SK-N-SH (cell line): ENCODE data around the gene MBNL2. TPM values are rescaled to one million over a fixed set of nuclear protein-coding genes. Genes with fewer than 3 reads are reported as not detected.

ENCODE experiments used
- CTCF ChIA-PET: fragments of 300-600, 350-600 bp; formaldehyde crosslinking; extraction: SDS; loops from one replicate; lab custom pipeline; 2021; lab: Yijun Ruan, JAX
- POLR2A ChIA-PET: fragments of 350-600 bp; sonication (Branson Sonifier 250); formaldehyde crosslinking; extraction: SDS; loops from one replicate; lab custom pipeline; 2020; ENCODE audit warnings: antibody characterized with exemption, inconsistent platforms; lab: Yijun Ruan, JAX
- DNase-seq: peaks from one replicate; pipeline ENCODE4 v3.0.0; 2012
- H2AFZ ChIP-seq: fragments of 200-600 bp; sonication (generic); 2 replicates; pipeline ENCODE4 v1.8.1; 2016; ENCODE audit warnings: antibody characterized with exemption, mild to moderate bottlenecking, low read depth
- H3F3A ChIP-seq: fragments of 200-600 bp; sonication (generic); replicated peaks from 2 replicates; pipeline ENCODE3; 2016; ENCODE audit warnings: antibody characterized with exemption, mild to moderate bottlenecking; ENCODE audit not compliant: insufficient read depth
- H3K27ac ChIP-seq, 2 experiments: fragments of 200-500 bp in 1 of 2; fragments of 200-600 bp in 1 of 2; sonication (Bioruptor generic) in 1 of 2; sonication (generic), shearing (Covaris generic) in 1 of 2; 2 replicates each; pipeline versions ENCODE4 v1.5.1 to v1.6.1; 2014 to 2016; ENCODE audit warnings: low read depth in 2 of 2, inconsistent platforms in 1 of 2, low read length in 1 of 2, mild to moderate bottlenecking in 1 of 2, mixed read lengths in 1 of 2
- H3K27me3 ChIP-seq: fragments of 200-600 bp; sonication (generic), shearing (Covaris generic); 2 replicates; pipeline ENCODE4 v1.6.1; 2016; ENCODE audit warnings: mixed run types; ENCODE audit not compliant: insufficient read depth
- H3K36me3 ChIP-seq, 2 experiments: fragments of 200-500 bp in 1 of 2; fragments of 200-600 bp in 1 of 2; sonication (Bioruptor generic) in 1 of 2; sonication (generic) in 1 of 2; replicated peaks in 1 of 2; 2 replicates each; pipeline versions ENCODE3 to v1.5.1; 2014 to 2016; ENCODE audit warnings: low read length in 1 of 2, mild to moderate bottlenecking in 1 of 2; ENCODE audit not compliant: insufficient read depth in 2 of 2, control insufficient read depth in 1 of 2
- H3K4me1 ChIP-seq, 2 experiments: fragments of 200-500 bp in 1 of 2; fragments of 200-600 bp in 1 of 2; sonication (Bioruptor generic) in 1 of 2; sonication (generic), shearing (Covaris generic) in 1 of 2; 2 replicates each; pipeline versions ENCODE4 v1.5.1 to v1.6.1; 2014 to 2016; ENCODE audit warnings: low read depth in 1 of 2, low read length in 1 of 2, mixed run types in 1 of 2; ENCODE audit not compliant: insufficient read depth in 2 of 2, control insufficient read depth in 1 of 2
- H3K4me2 ChIP-seq: fragments of 200-600 bp; sonication (generic), shearing (Covaris generic); 2 replicates; pipeline ENCODE4 v1.6.1; 2017; ENCODE audit warnings: mixed run types
- H3K4me3 ChIP-seq, 2 experiments: fragments of 200-500 bp in 1 of 2; fragments of 200-600 bp in 1 of 2; sonication (Bioruptor generic) in 1 of 2; sonication (generic), shearing (Covaris generic) in 1 of 2; 2 replicates each; pipeline versions ENCODE4 v1.5.1 to v1.8.1; 2014 to 2016; ENCODE audit warnings: low read depth in 2 of 2, inconsistent platforms in 1 of 2, low read length in 1 of 2, mild to moderate bottlenecking in 1 of 2, mixed read lengths in 1 of 2, moderate library complexity in 1 of 2
- H3K79me2 ChIP-seq: fragments of 200-600 bp; sonication (generic); 2 replicates; pipeline ENCODE4 v1.8.1; 2017; ENCODE audit warnings: mild to moderate bottlenecking; ENCODE audit not compliant: insufficient read depth
- H3K9ac ChIP-seq: fragments of 200-600 bp; sonication (generic); 2 replicates; pipeline ENCODE4 v1.6.1; 2017; ENCODE audit warnings: mixed run types
- H3K9me2 ChIP-seq: fragments of 200-600 bp; sonication (generic); 2 replicates; pipeline ENCODE4 v1.6.1; 2017; ENCODE audit warnings: mixed run types
- H3K9me3 ChIP-seq: fragments of 200-600 bp; sonication (generic); 2 replicates; pipeline ENCODE4 v1.6.1; 2017; ENCODE audit warnings: mixed run types, mild to moderate bottlenecking, moderate library complexity
- H4K20me1 ChIP-seq: fragments of 200-600 bp; sonication (generic); 2 replicates; pipeline ENCODE4 v1.6.1; 2017; ENCODE audit warnings: mild to moderate bottlenecking, mixed run types; ENCODE audit not compliant: insufficient read depth
- CHD2 ChIP-seq: fragments of 150-350 bp; IDR thresholded peaks from 2 replicates; pipeline ENCODE4 v1.6.1; 2018; ENCODE audit warnings: low read length; ENCODE audit not compliant: partially characterized antibody
- FOXJ3 ChIP-seq: sonication (generic); formaldehyde crosslinking; IDR thresholded peaks from 2 replicates; pipeline ENCODE4 v1.5.1; 2020; ENCODE audit warnings: mild to moderate bottlenecking, missing genetic modification reagents
- JUND ChIP-seq: IDR thresholded peaks from 2 replicates; pipeline ENCODE4 v1.4.0; 2012
- NFIC ChIP-seq: IDR thresholded peaks from 2 replicates; pipeline ENCODE4 v1.4.0; 2012; ENCODE audit warnings: borderline replicate concordance
- POLR2AphosphoS5 ChIP-seq: IDR thresholded peaks from 2 replicates; pipeline ENCODE4 v1.6.1; 2012; ENCODE audit warnings: low read depth, low read length
- RCOR1 ChIP-seq: fragments of 150-350 bp; IDR thresholded peaks from 2 replicates; pipeline ENCODE4 v1.6.1; 2017; ENCODE audit warnings: antibody characterized with exemption, low read length
- SIN3A ChIP-seq: IDR thresholded peaks from 2 replicates; pipeline ENCODE4 v1.6.1; 2012; ENCODE audit warnings: low read depth, mild to moderate bottlenecking, low read length, moderate library complexity, borderline replicate concordance
- SMC3 ChIP-seq: IDR thresholded peaks from 2 replicates; pipeline ENCODE4 v1.6.1; 2012; ENCODE audit warnings: low read depth, low read length, improper control_type of control experiment
- TCF12 ChIP-seq: IDR thresholded peaks from 2 replicates; pipeline ENCODE4 v1.4.0; 2012
- WGBS: methylation state at CpG from one replicate; pipeline ENCODE4 v1.1.6; 2017; ENCODE audit warnings: low lambda C conversion rate; 5-methylcytosine and 5-hydroxymethylcytosine counted together
- polyA plus RNA-seq, 3 experiments: library from polyadenylated mRNA; depleted of rRNA; stranded (reverse); fragments of >200 nt; gene quantifications; 2 replicates each; pipeline ENCODE4 v1.2.3, GENCODE V29; 2012
- TF ChIP-seq, protein P1 (sequence below): fragments of 200-600 bp; sonication (generic); IDR thresholded peaks from 2 replicates; pipeline ENCODE4 v1.6.1; 2017; ENCODE audit warnings: antibody characterized with exemption, mild to moderate bottlenecking, moderate library complexity
- TF ChIP-seq, protein P2 (sequence below): IDR thresholded peaks from 2 replicates; pipeline ENCODE4; 2012

Gene MBNL2
- polyA plus RNA-seq, 1 of the 3 experiments (the other 2 are of a cell fraction), result 24.5 TPM

DNA sequence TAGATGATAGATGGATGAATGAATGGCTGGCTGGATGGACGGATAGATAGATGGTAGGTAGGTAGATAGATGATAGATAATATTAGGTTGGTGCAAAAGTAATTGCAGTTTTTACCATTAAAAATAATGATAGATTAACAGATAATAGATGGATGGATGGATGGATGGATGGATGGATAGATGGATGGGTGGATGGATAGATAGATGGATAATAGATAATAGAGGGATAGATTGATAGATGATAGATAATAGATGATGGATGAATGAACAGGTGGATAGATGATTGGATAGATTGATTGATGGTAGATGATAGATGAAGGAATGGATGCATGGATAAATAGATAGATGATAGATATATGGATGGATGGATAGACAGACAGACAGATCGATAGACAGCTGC lies 124.0 kb downstream of the MBNL2 start (continued):
- TF ChIP-seq, protein P1, sequence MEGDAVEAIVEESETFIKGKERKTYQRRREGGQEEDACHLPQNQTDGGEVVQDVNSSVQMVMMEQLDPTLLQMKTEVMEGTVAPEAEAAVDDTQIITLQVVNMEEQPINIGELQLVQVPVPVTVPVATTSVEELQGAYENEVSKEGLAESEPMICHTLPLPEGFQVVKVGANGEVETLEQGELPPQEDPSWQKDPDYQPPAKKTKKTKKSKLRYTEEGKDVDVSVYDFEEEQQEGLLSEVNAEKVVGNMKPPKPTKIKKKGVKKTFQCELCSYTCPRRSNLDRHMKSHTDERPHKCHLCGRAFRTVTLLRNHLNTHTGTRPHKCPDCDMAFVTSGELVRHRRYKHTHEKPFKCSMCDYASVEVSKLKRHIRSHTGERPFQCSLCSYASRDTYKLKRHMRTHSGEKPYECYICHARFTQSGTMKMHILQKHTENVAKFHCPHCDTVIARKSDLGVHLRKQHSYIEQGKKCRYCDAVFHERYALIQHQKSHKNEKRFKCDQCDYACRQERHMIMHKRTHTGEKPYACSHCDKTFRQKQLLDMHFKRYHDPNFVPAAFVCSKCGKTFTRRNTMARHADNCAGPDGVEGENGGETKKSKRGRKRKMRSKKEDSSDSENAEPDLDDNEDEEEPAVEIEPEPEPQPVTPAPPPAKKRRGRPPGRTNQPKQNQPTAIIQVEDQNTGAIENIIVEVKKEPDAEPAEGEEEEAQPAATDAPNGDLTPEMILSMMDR, result no peak
- no peak for TF ChIP-seq POLR2AphosphoS5
- no peak for TF ChIP-seq TCF12
- TF ChIP-seq SIN3A, result no peak
- no peak for TF ChIP-seq CHD2
- no peak for TF ChIP-seq NFIC
- TF ChIP-seq RCOR1, result no peak
- TF ChIP-seq SMC3, result no peak
- TF ChIP-seq FOXJ3 (CRISPR knock-in tag), result no peak

DNA sequence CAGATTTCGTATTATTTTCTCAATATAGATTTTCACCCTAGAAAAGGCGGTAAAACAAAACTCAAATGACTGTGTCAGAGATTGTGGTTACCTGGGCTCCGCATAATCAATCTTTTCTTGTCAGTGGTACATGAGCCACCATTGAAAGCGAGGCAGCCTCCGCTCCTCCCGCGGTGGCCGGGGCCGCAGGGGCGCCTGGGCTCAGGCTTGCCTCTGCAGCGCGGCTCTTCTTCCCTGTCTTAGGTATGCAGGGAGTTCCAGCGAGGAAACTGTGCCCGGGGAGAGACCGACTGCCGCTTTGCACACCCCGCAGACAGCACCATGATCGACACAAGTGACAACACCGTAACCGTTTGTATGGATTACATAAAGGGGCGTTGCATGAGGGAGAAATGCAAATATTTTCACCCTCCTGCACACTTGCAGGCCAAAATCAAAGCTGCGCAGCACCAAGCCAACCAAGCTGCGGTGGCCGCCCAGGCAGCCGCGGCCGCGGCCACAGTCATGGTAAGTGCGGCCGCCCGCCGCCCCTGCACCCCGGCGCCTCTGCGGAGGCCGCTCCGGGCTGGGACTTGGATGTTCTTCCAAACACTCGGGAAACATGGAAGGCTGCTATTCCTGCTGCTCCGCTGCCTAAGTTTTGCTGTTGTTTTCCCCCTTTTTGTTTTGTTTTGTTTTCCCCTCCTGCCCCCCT lies 124.6 kb downstream of the MBNL2 start:
- peaks cover 0 to 7% of the 10 kb centered on the region in 2 experiments; a peak in 2 of 4 replicates for H3K4me1 ChIP-seq
- POLR2A ChIA-PET, result no interaction called here

More for the DNA sequence above, 124.6 kb downstream of the MBNL2 start:
- no peak overlapping the region for H2AFZ ChIP-seq
- 0 out of 2 replicates have a peak, but pooled peaks cover 5% of the 10 kb centered on the region for H3K9me3 ChIP-seq
- no peak overlapping the region for H3K9ac ChIP-seq
- no peak overlapping the region for H3K27ac ChIP-seq
- peaks cover 94% of the 10 kb centered on the region for H3K79me2 ChIP-seq
- DNase-seq, result no peak
- no peak overlapping the region for H3K4me3 ChIP-seq
- 95% methylated on average over 17 of the region's 39 CpGs for WGBS
- H3K36me3 ChIP-seq, result peaks cover 66 to 83% of the 10 kb centered on the region in 2 experiments
- H3F3A ChIP-seq, result peaks cover 40% of the 10 kb centered on the region
- TF ChIP-seq POLR2AphosphoS5 (no peak), JUND (no peak)
- TF ChIP-seq, protein P1, result no peak
- TF ChIP-seq, protein P2, sequence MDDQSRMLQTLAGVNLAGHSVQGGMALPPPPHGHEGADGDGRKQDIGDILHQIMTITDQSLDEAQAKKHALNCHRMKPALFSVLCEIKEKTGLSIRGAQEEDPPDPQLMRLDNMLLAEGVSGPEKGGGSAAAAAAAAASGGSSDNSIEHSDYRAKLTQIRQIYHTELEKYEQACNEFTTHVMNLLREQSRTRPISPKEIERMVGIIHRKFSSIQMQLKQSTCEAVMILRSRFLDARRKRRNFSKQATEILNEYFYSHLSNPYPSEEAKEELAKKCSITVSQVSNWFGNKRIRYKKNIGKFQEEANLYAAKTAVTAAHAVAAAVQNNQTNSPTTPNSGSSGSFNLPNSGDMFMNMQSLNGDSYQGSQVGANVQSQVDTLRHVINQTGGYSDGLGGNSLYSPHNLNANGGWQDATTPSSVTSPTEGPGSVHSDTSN, result no peak
- no peaks in the 10 kb centered on the region for H3K27me3 ChIP-seq
- H3K9me2 ChIP-seq, result no peaks in the 10 kb centered on the region
- H3K4me2 ChIP-seq, result no peak overlapping the region
- H4K20me1 ChIP-seq, result no peaks in the 10 kb centered on the region
- CTCF ChIA-PET, result interaction anchor here (0.9 to 12.4 kb wide), 2 partner anchors 124 to 237 kb away, joined by 3 to 194 read pairs; partner anchors contain the start of gene MBNL2
